Testis (tissue), 2 donors: ENCODE results near the gene PSMC4.

ENCODE experiments used
- CTCF ChIP-seq, 3 experiments: fragments of 450-650 bp in 2 of 3; fragments of 200-600 bp in 1 of 3; sonication (generic) in 1 of 3; IDR thresholded peaks; one replicate each; pipeline ENCODE4 v1.5.1; 2016 to 2019; ENCODE audit warnings: antibody characterized with exemption in 3 of 3, mild to moderate bottlenecking in 2 of 3, moderate library complexity in 1 of 3
- POLR2A ChIP-seq: fragments of 450-650 bp; IDR thresholded peaks from one replicate; pipeline ENCODE4 v1.6.1; 2017; ENCODE audit warnings: antibody characterized with exemption, mild to moderate bottlenecking, moderate library complexity

GRCh38 chr19:39924389-39924788 lies 46.6 kb upstream of the PSMC4 start:
- TF ChIP-seq CTCF (IDR thresholded peaks at IDR 0.05) (no peak), POLR2A (no peak)
